ENCODE data around the gene IQGAP1.

Gene IQGAP1

GRCh38 chr15:90460142-90460824, 72.2 kb downstream of the IQGAP1 start:
- 90% methylated on average over 5 of the region's 6 CpGs for WGBS (ENCODE audit: insufficient coverage)

GRCh38 chr15:90463381-90463780, 75.3 kb downstream of the IQGAP1 start:
- Histone ChIP-seq H3K27ac (ENCODE audit: insufficient read depth in 1 of 2, low read depth in 1 of 2, low read length in 2 of 2, poor library complexity in 1 of 2, severe bottlenecking in 2 of 2) (no peak overlapping the region), H3K4me3 (ENCODE audit: control insufficient read depth in 1 of 7, extremely low read depth in 1 of 7, insufficient read depth in 4 of 7, low read depth in 2 of 7, low read length in 6 of 7) (no peak overlapping the region), H3K4me1 (ENCODE audit: control extremely low read depth in 1 of 4, control insufficient read depth in 4 of 4, insufficient read depth in 4 of 4, low read length in 3 of 4) (no peaks in the 10 kb centered on the region), H3K36me3 (ENCODE audit: control insufficient read depth in 4 of 4, insufficient read depth in 4 of 4, low read length in 3 of 4) (peaks cover 11 to 59% (median 27%) of the 10 kb centered on the region in 4 experiments), H3K9me3 (ENCODE audit: control extremely low read depth in 1 of 5, control insufficient read depth in 4 of 5, insufficient read depth in 2 of 5, low read depth in 1 of 5, low read length in 4 of 5) (no peaks in the 10 kb centered on the region), H3K27me3 (replicated peaks in 2 of 5; ENCODE audit: control insufficient read depth in 4 of 5, insufficient read depth in 5 of 5, low read length in 4 of 5) (no peaks in the 10 kb centered on the region)
- CTCF ChIA-PET: interaction anchor here (0.5 to 2.0 kb wide), 4 partner anchors 15 to 548 kb away, joined by 4 to 10 read pairs (median 4); no protein-coding TSS in a partner anchor
- POLR2A ChIA-PET: no interaction called here
- 100% methylated on average over 1 of the region's 3 CpGs for WGBS (ENCODE audit: insufficient coverage)
- no peak for DNase-seq

More at GRCh38 chr15:90460142-90460824, 72.2 kb downstream of the IQGAP1 start:
- no peak overlapping the region for H3K4me3 ChIP-seq (ENCODE audit: control insufficient read depth in 1 of 7, extremely low read depth in 1 of 7, insufficient read depth in 4 of 7, low read depth in 2 of 7, low read length in 6 of 7)
- CTCF ChIA-PET: interaction anchor here (0.9 to 1.5 kb wide), 3 partner anchors 100 to 162 kb away, joined by 3 to 6 read pairs (median 3); no protein-coding TSS in a partner anchor
- no peak for DNase-seq
- H3K4me1 ChIP-seq (ENCODE audit: control extremely low read depth in 1 of 4, control insufficient read depth in 4 of 4, insufficient read depth in 4 of 4, low read length in 3 of 4): no peaks in the 10 kb centered on the region
- no peak overlapping the region for H3K27ac ChIP-seq (ENCODE audit: insufficient read depth in 1 of 2, low read depth in 1 of 2, low read length in 2 of 2, poor library complexity in 1 of 2, severe bottlenecking in 2 of 2)
- POLR2A ChIA-PET: no interaction called here
- H3K27me3 ChIP-seq (replicated peaks in 2 of 5; ENCODE audit: control insufficient read depth in 4 of 5, insufficient read depth in 5 of 5, low read length in 4 of 5): no peaks in the 10 kb centered on the region
- H3K36me3 ChIP-seq (ENCODE audit: control insufficient read depth in 4 of 4, insufficient read depth in 4 of 4, low read length in 3 of 4): peaks cover 10 to 58% (median 30%) of the 10 kb centered on the region in 4 experiments
- H3K9me3 ChIP-seq (ENCODE audit: control extremely low read depth in 1 of 5, control insufficient read depth in 4 of 5, insufficient read depth in 2 of 5, low read depth in 1 of 5, low read length in 4 of 5): no peaks in the 10 kb centered on the region

GRCh38 chr15:90465140-90465929, 77.3 kb downstream of the IQGAP1 start:
- Histone ChIP-seq H3K36me3 (ENCODE audit: control insufficient read depth in 4 of 4, insufficient read depth in 4 of 4, low read length in 3 of 4) (peaks cover 11 to 55% (median 22%) of the 10 kb centered on the region in 4 experiments), H3K27me3 (replicated peaks in 2 of 5; ENCODE audit: control insufficient read depth in 4 of 5, insufficient read depth in 5 of 5, low read length in 4 of 5) (no peaks in the 10 kb centered on the region), H3K4me3 (ENCODE audit: control insufficient read depth in 1 of 7, extremely low read depth in 1 of 7, insufficient read depth in 4 of 7, low read depth in 2 of 7, low read length in 6 of 7) (no peak overlapping the region), H3K9me3 (ENCODE audit: control extremely low read depth in 1 of 5, control insufficient read depth in 4 of 5, insufficient read depth in 2 of 5, low read depth in 1 of 5, low read length in 4 of 5) (no peaks in the 10 kb centered on the region), H3K4me1 (ENCODE audit: control extremely low read depth in 1 of 4, control insufficient read depth in 4 of 4, insufficient read depth in 4 of 4, low read length in 3 of 4) (peaks cover 0 to 3% (median 0%) of the 10 kb centered on the region in 4 experiments), H3K27ac (ENCODE audit: insufficient read depth in 1 of 2, low read depth in 1 of 2, low read length in 2 of 2, poor library complexity in 1 of 2, severe bottlenecking in 2 of 2) (no peak overlapping the region)
- POLR2A ChIA-PET: no interaction called here
- DNase-seq: no peak
- WGBS (ENCODE audit: insufficient coverage): 96% methylated on average over 3 of the region's 7 CpGs
- CTCF ChIA-PET: interaction anchor here (0.8 to 3.2 kb wide), 4 partner anchors 16 to 148 kb away, joined by 3 to 18 read pairs (median 4); no protein-coding TSS in a partner anchor

GRCh38 chr15:90465930-90466567, 78.0 kb downstream of the IQGAP1 start:
- no peak overlapping the region for H3K27ac ChIP-seq (ENCODE audit: insufficient read depth in 1 of 2, low read depth in 1 of 2, low read length in 2 of 2, poor library complexity in 1 of 2, severe bottlenecking in 2 of 2)
- H3K4me3 ChIP-seq (ENCODE audit: control insufficient read depth in 1 of 7, extremely low read depth in 1 of 7, insufficient read depth in 4 of 7, low read depth in 2 of 7, low read length in 6 of 7): no peak overlapping the region
- peaks cover 11 to 57% (median 22%) of the 10 kb centered on the region in 4 experiments for H3K36me3 ChIP-seq (ENCODE audit: control insufficient read depth in 4 of 4, insufficient read depth in 4 of 4, low read length in 3 of 4)
- H3K9me3 ChIP-seq (ENCODE audit: control extremely low read depth in 1 of 5, control insufficient read depth in 4 of 5, insufficient read depth in 2 of 5, low read depth in 1 of 5, low read length in 4 of 5): no peaks in the 10 kb centered on the region
- ChIA-PET POLR2A (no interaction called here), CTCF (interaction anchor here (0.8 to 3.2 kb wide), 5 partner anchors 8 to 149 kb away, joined by 3 to 18 read pairs (median 4); no protein-coding TSS in a partner anchor)
- H3K27me3 ChIP-seq (replicated peaks in 2 of 5; ENCODE audit: control insufficient read depth in 4 of 5, insufficient read depth in 5 of 5, low read length in 4 of 5): no peaks in the 10 kb centered on the region
- 72% methylated on average over 3 of the region's 3 CpGs for WGBS (ENCODE audit: insufficient coverage)
- peaks cover 0 to 3% (median 0%) of the 10 kb centered on the region in 4 experiments for H3K4me1 ChIP-seq (ENCODE audit: control extremely low read depth in 1 of 4, control insufficient read depth in 4 of 4, insufficient read depth in 4 of 4, low read length in 3 of 4)
- no peak for DNase-seq

DNA sequence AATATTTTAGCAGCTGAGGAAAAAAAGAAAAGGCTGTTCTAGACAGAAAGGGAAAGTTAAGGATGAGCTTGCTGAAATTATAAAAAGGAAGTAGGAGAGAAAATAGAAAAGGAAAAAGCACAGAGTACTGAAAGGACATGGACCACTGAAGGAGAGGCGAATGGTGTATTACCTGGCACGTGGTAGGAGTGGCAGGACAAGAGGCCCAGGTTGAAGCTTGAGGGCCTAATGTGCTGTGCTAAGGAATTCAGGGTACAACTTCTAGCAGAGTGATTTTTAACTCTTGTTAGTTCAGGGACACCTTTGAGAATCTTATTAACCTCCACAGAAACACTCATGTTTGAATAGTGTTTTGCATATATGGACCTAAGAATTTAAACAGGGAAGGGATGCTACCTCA, 81.7 kb downstream of the IQGAP1 start:
- Histone ChIP-seq H3K9me3 (ENCODE audit: control extremely low read depth in 1 of 5, control insufficient read depth in 4 of 5, insufficient read depth in 2 of 5, low read depth in 1 of 5, low read length in 4 of 5) (no peaks in the 10 kb centered on the region), H3K27ac (ENCODE audit: insufficient read depth in 1 of 2, low read depth in 1 of 2, low read length in 2 of 2, poor library complexity in 1 of 2, severe bottlenecking in 2 of 2) (no peak overlapping the region), H3K4me3 (ENCODE audit: control insufficient read depth in 1 of 7, extremely low read depth in 1 of 7, insufficient read depth in 4 of 7, low read depth in 2 of 7, low read length in 6 of 7) (no peak overlapping the region), H3K4me1 (ENCODE audit: control extremely low read depth in 1 of 4, control insufficient read depth in 4 of 4, insufficient read depth in 4 of 4, low read length in 3 of 4) (peaks cover 0 to 3% (median 0%) of the 10 kb centered on the region in 4 experiments), H3K27me3 (replicated peaks in 2 of 5; ENCODE audit: control insufficient read depth in 4 of 5, insufficient read depth in 5 of 5, low read length in 4 of 5) (peaks cover 0 to 4% (median 0%) of the 10 kb centered on the region in 5 experiments), H3K36me3 (ENCODE audit: control insufficient read depth in 4 of 4, insufficient read depth in 4 of 4, low read length in 3 of 4) (peaks cover 22 to 77% (median 35%) of the 10 kb centered on the region in 4 experiments)
- ChIA-PET CTCF (interaction anchor here (0.6 to 2.0 kb wide), 3 partner anchors 12 to 173 kb away, joined by 3 to 7 read pairs (median 3); no protein-coding TSS in a partner anchor), POLR2A (no interaction called here)
- no peak for DNase-seq
- 95% methylated on average over 2 of the region's 2 CpGs for WGBS (ENCODE audit: insufficient coverage)

DNA sequence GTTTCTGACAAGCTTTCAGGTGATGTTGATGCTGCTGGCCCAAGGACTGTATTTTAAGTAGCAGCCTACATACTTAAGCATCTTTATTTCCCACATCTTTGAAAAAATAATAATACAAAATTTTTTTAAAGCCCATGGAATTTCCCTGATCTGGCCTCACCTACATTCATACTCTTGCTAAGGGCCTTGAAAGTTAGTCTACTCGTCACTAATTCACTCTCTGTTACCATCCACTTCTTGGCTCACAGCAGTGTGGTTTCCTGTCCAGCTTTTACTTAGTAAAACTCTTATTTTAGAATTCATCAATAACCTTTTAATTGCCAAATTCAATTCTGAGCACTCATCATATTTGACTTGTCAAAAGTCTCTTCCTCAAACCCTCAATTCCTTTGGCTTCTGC, 82.4 kb downstream of the IQGAP1 start:
- H3K4me1 ChIP-seq (ENCODE audit: control extremely low read depth in 1 of 4, control insufficient read depth in 4 of 4, insufficient read depth in 4 of 4, low read length in 3 of 4): peaks cover 0 to 3% (median 0%) of the 10 kb centered on the region in 4 experiments
- H3K4me3 ChIP-seq (ENCODE audit: control insufficient read depth in 1 of 7, extremely low read depth in 1 of 7, insufficient read depth in 4 of 7, low read depth in 2 of 7, low read length in 6 of 7): no peak overlapping the region
- no peak overlapping the region for H3K27ac ChIP-seq (ENCODE audit: insufficient read depth in 1 of 2, low read depth in 1 of 2, low read length in 2 of 2, poor library complexity in 1 of 2, severe bottlenecking in 2 of 2)
- CTCF ChIA-PET: interaction anchor here (0.6 to 2.0 kb wide), 3 partner anchors 12 to 169 kb away, joined by 3 to 7 read pairs (median 4); no protein-coding TSS in a partner anchor
- DNase-seq: no peak
- H3K9me3 ChIP-seq (ENCODE audit: control extremely low read depth in 1 of 5, control insufficient read depth in 4 of 5, insufficient read depth in 2 of 5, low read depth in 1 of 5, low read length in 4 of 5): no peaks in the 10 kb centered on the region
- 75% methylated on average over 1 of the region's 1 CpG for WGBS (ENCODE audit: insufficient coverage)
- POLR2A ChIA-PET: no interaction called here
- H3K36me3 ChIP-seq (ENCODE audit: control insufficient read depth in 4 of 4, insufficient read depth in 4 of 4, low read length in 3 of 4): peaks cover 20 to 71% (median 35%) of the 10 kb centered on the region in 4 experiments
- H3K27me3 ChIP-seq (replicated peaks in 2 of 5; ENCODE audit: control insufficient read depth in 4 of 5, insufficient read depth in 5 of 5, low read length in 4 of 5): peaks cover 0 to 4% (median 0%) of the 10 kb centered on the region in 5 experiments
